K562 (cell line): ENCODE results near the gene TRIM14. TPM values are rescaled to one million over a fixed set of nuclear protein-coding genes. Genes with fewer than 3 reads are reported as not detected.
"Not testable (repeated sequence)": the region's sequence is repeated elsewhere in the genome, so short reads cannot be mapped to it uniquely, and the experiment has no call there.

Experiments
- ATAC-seq: fragments of 200-7000 bp; cut with Tn5 transposase; 3 replicates; pipeline ENCODE4 v1.9.1; 2020; ENCODE audit warnings: moderate library complexity
- BruUV-seq: library from RNA; stranded (reverse); fragments of 400-500 nt; replicated peaks from 2 replicates; lab custom pipeline; 2021; lab: Mats Ljungman, UMichigan
- CTCF ChIA-PET: fragments of 300-600 bp; formaldehyde crosslinking; extraction: SDS; loops from one replicate; lab custom pipeline; 2021; ENCODE audit warnings: low intra/inter-chr PET ratio; lab: Yijun Ruan, JAX
- POLR2A ChIA-PET: fragments of 300-600, 350-650 bp; sonication (Branson Sonifier 250); formaldehyde crosslinking; extraction: SDS; loops from one replicate; lab custom pipeline; 2021; ENCODE audit warnings: antibody characterized with exemption, inconsistent platforms; lab: Yijun Ruan, JAX
- DNase-seq, 4 experiments: peaks; one replicate each; pipeline versions ENCODE4 v3.0.0 to v3.0.0-alpha.2; 2011 to 2018; ENCODE audit warnings: low spot score in 3 of 4, mixed read lengths in 3 of 4; ENCODE audit errors: extremely low read depth in 1 of 4
- FAIRE-seq: peaks from 2 replicates; lab custom pipeline; 2011; peaks lifted over from hg19 to GRCh38; lab: Jason Lieb, UNC
- H2AFZ ChIP-seq: 2 replicates; pipeline ENCODE4 v1.6.0; 2011; ENCODE audit warnings: low read depth, low read length, control low read depth, inconsistent platforms
- H3K27ac ChIP-seq: fragments of 200-600 bp; 3 replicates; pipeline ENCODE4 v1.8.0; 2011; ENCODE audit warnings: low read depth, mild to moderate bottlenecking, control low read depth, inconsistent platforms, low read length, moderate library complexity, mixed read lengths; ENCODE audit errors: extremely low read depth
- H3K27me3 ChIP-seq, 2 experiments: fragments of 300-600 bp in 1 of 2; 2 replicates in 1 of 2; 3 replicates in 1 of 2; pipeline versions ENCODE4 v1.6.0 to v1.8.0; 2011; ENCODE audit warnings: inconsistent platforms in 2 of 2, low read length in 2 of 2, mild to moderate bottlenecking in 1 of 2, mixed read lengths in 1 of 2, moderate library complexity in 1 of 2; ENCODE audit not compliant: control insufficient read depth in 2 of 2, insufficient read depth in 2 of 2
- H3K36me3 ChIP-seq: fragments of 300-600 bp; 3 replicates; pipeline ENCODE4 v1.8.0; 2011; ENCODE audit warnings: mild to moderate bottlenecking, low read length, inconsistent platforms; ENCODE audit not compliant: control insufficient read depth, insufficient read depth
- H3K4me1 ChIP-seq, 2 experiments: fragments of 200-600 bp in 1 of 2; replicated peaks in 1 of 2; 2 replicates in 1 of 2; 3 replicates in 1 of 2; pipeline versions ENCODE4 v1.5.1 to v1.8.0; 2011; ENCODE audit warnings: inconsistent platforms in 2 of 2, low read length in 2 of 2, mild to moderate bottlenecking in 1 of 2, mixed read lengths in 1 of 2, moderate library complexity in 1 of 2; ENCODE audit not compliant: control insufficient read depth in 2 of 2, insufficient read depth in 2 of 2
- H3K4me2 ChIP-seq: 2 replicates; pipeline ENCODE4 v1.6.1; 2011; ENCODE audit warnings: low read length, control low read depth, inconsistent platforms, mixed read lengths; ENCODE audit not compliant: insufficient read depth
- H3K4me3 ChIP-seq: fragments of 200-600 bp; sonication (generic), shearing (Covaris generic); 2 replicates; pipeline ENCODE4 v1.5.1; 2016; ENCODE audit warnings: control low read depth, inconsistent platforms
- H3K79me2 ChIP-seq: fragments of 200-600 bp; 3 replicates; pipeline ENCODE4 v1.8.0; 2011; ENCODE audit warnings: low read length, inconsistent platforms; ENCODE audit not compliant: control insufficient read depth, insufficient read depth
- H3K9ac ChIP-seq, 2 experiments: 2 replicates each; pipeline versions ENCODE4 v1.6.0 to v1.6.1; 2011; ENCODE audit warnings: low read depth in 2 of 2, low read length in 2 of 2, control low read depth in 1 of 2, inconsistent platforms in 1 of 2, mild to moderate bottlenecking in 1 of 2, mixed read lengths in 1 of 2; ENCODE audit not compliant: insufficient read depth in 1 of 2
- H3K9me1 ChIP-seq: one replicate; pipeline ENCODE4 v1.6.0; 2011; ENCODE audit warnings: inconsistent platforms, mild to moderate bottlenecking, low read length, moderate library complexity; ENCODE audit not compliant: control insufficient read depth, insufficient read depth
- H3K9me3 ChIP-seq: replicated peaks from 2 replicates; pipeline ENCODE4 v1.5.1; 2011; ENCODE audit warnings: low read depth, low read length, inconsistent platforms; ENCODE audit not compliant: control insufficient read depth, insufficient read depth
- H4K20me1 ChIP-seq: replicated peaks from 2 replicates; pipeline ENCODE4 v1.6.1; 2011; ENCODE audit warnings: low read length, inconsistent platforms, mixed read lengths; ENCODE audit not compliant: control insufficient read depth, insufficient read depth
- BCLAF1 ChIP-seq, 2 experiments: fragments of 450-650 bp in 1 of 2; IDR thresholded peaks; 2 replicates each; pipeline ENCODE4 v1.6.1; 2011 to 2017; ENCODE audit warnings: low read depth in 2 of 2, antibody characterized with exemption in 1 of 2, borderline replicate concordance in 1 of 2, low read length in 1 of 2, mild to moderate bottlenecking in 1 of 2, mixed read lengths in 1 of 2; ENCODE audit not compliant: control insufficient read depth in 1 of 2
- CBX5 ChIP-seq: IDR thresholded peaks from 2 replicates; pipeline ENCODE4 v1.6.1; 2014; ENCODE audit warnings: low read depth, borderline replicate concordance
- CCAR2 ChIP-seq: fragments of 200-400 bp; formaldehyde crosslinking; IDR thresholded peaks from 2 replicates; pipeline ENCODE4 v1.6.1; 2017; ENCODE audit warnings: mild to moderate bottlenecking, low read depth, low read length
- ESRRA ChIP-seq: fragments of 450-650 bp; IDR thresholded peaks from 2 replicates; pipeline ENCODE4 v1.6.1; 2014; ENCODE audit warnings: low read depth, mild to moderate bottlenecking, moderate library complexity, borderline replicate concordance
- FOXA3 ChIP-seq, 2 experiments: fragments of 450-650 bp in 1 of 2; sonication (generic) in 1 of 2; formaldehyde crosslinking; IDR thresholded peaks in 1 of 2; conservative IDR thresholded peaks in 1 of 2; 2 replicates each; pipeline versions ENCODE4 v1.4.0 to v1.8.0; 2020 to 2022; ENCODE audit warnings: mild to moderate bottlenecking in 2 of 2, missing genetic modification reagents in 1 of 2
- KDM1A ChIP-seq, 2 experiments: fragments of 450-650 bp; IDR thresholded peaks; 2 replicates each; pipeline ENCODE4 v1.6.1; 2016; ENCODE audit warnings: mild to moderate bottlenecking in 2 of 2
- SMARCA5 ChIP-seq: fragments of 450-650 bp; IDR thresholded peaks from 2 replicates; pipeline ENCODE4 v1.6.1; 2016
- STAG1 ChIP-seq: sonication (generic); formaldehyde crosslinking; IDR thresholded peaks from 2 replicates; pipeline ENCODE4 v1.5.0; 2020; ENCODE audit warnings: missing genetic modification reagents, borderline replicate concordance
- ZFP36 ChIP-seq: fragments of 150-350 bp; IDR thresholded peaks from 2 replicates; pipeline ENCODE4 v1.6.1; 2018; ENCODE audit warnings: low read length, low read depth; ENCODE audit not compliant: partially characterized antibody
- ZNF121 ChIP-seq: sonication (generic); formaldehyde crosslinking; conservative IDR thresholded peaks from 2 replicates; pipeline ENCODE4 v1.8.0; 2022; ENCODE audit warnings: missing genetic modification reagents
- ZNF124 ChIP-seq: sonication (generic); formaldehyde crosslinking; IDR thresholded peaks from 2 replicates; pipeline ENCODE4 v1.8.1; 2022; ENCODE audit warnings: missing genetic modification reagents
- ZNF146 ChIP-seq: IDR thresholded peaks from one replicate; pipeline ENCODE4 v1.6.1; 2018; ENCODE audit warnings: missing compliant biosample characterization; ENCODE audit not compliant: unreplicated experiment
- ZNF347 ChIP-seq: fragments of 450-650 bp; formaldehyde crosslinking; IDR thresholded peaks from 2 replicates; pipeline ENCODE4 v1.4.0; 2020; ENCODE audit warnings: low read depth, mild to moderate bottlenecking, moderate library complexity
- WGBS: fragments of 100-300 bp; shearing (Covaris generic); methylation state at CpG from one replicate; pipeline ENCODE4 v1.1.6; 2016; ENCODE audit warnings: low coverage, mixed read lengths; ENCODE audit not compliant: insufficient coverage; ENCODE audit errors: missing lambda C conversion rate; 5-methylcytosine and 5-hydroxymethylcytosine counted together
- in situ Hi-C: fragments of 300-500 bp; cut with MboI; formaldehyde crosslinking; loops from 4 replicates; pipeline ENCODE4 v1.15.0; 2018; ENCODE audit warnings: inconsistent platforms, mixed read lengths
- intact Hi-C: fragments of 100-400 bp; cut with micrococcal nuclease; formaldehyde crosslinking; loops from 2 replicates; pipeline ENCODE4 v1.14.2; 2022
- polyA plus RNA-seq, 8 experiments: library from polyadenylated mRNA; depleted of rRNA in 4 of 8; stranded (reverse) in 5 of 8; unstranded in 3 of 8; fragments of >200 nt; fragmentation: Nextera tagmentation in 2 of 8; fragmentation: Illumina TruSeq in 1 of 8; extraction: Ambion mirVana in 2 of 8; extraction: Trizol in 1 of 8; gene quantifications; 2 replicates each; pipeline versions ENCODE4 v1.2.1 to v1.2.3, GENCODE V29; 2011 to 2014; ENCODE audit warnings: inconsistent platforms in 1 of 8, missing spikeins in 1 of 8
- total RNA-seq, 7 experiments: library from RNA; depleted of rRNA in 6 of 7; stranded (reverse); fragments of >200 nt in 6 of 7; fragmentation: Illumina TruSeq in 2 of 7; extraction: Trizol in 2 of 7; gene quantifications; 2 replicates each; pipeline versions ENCODE4 v1.2.1 to v1.2.3, GENCODE V29; 2011 to 2021; ENCODE audit warnings: low replicate concordance in 1 of 7

The TRIM14 gene
- total and polyA plus RNA-seq, 9 of the 15 experiments (the other 6 are each of a cell fraction or from before 2014, with no cell fraction given): 7.6 to 41.0 (median 17.9) TPM

GRCh38 chr9:98130060-98130459 is 11.0 kb upstream of the TRIM14 start:
- ATAC-seq, H3K27ac ChIP-seq, FAIRE-seq, H3K4me1 ChIP-seq, H3K27me3 ChIP-seq, DNase-seq, H3K9me1 ChIP-seq, H3K9me3 ChIP-seq, H4K20me1 ChIP-seq, in situ Hi-C loops, H2AFZ ChIP-seq, H3K9ac ChIP-seq, H3K4me2 ChIP-seq, BruUV-seq, intact Hi-C loops, H3K79me2 ChIP-seq, H3K4me3 ChIP-seq: not testable (repeated sequence)
- H3K36me3 ChIP-seq: peaks cover 78% of the 10 kb centered on the region; the same call in 2 of the 3 replicates
- ChIA-PET POLR2A (interaction anchor here (1.7 kb wide), 1 partner anchor 9 kb away, joined by 4 read pairs; no protein-coding TSS in a partner anchor), CTCF (interaction anchor here (0.6 kb wide), 1 partner anchor 102 kb away, joined by 3 read pairs; no protein-coding TSS in a partner anchor)
- WGBS: 94% methylated on average over 4 of the region's 4 CpGs
- peak; percentile 69 for TF ChIP-seq ZNF121

- in situ Hi-C loops (no loop called here), intact Hi-C loops (no loop called here)
- DNase-seq: peak in 1 of 4 experiments; percentile 21
- Histone ChIP-seq H3K9me3 (no peaks in the 10 kb centered on the region), H3K4me1 (no peaks in the 10 kb centered on the region; a peak in 1 of 5 replicates), H2AFZ (no peak overlapping the region), H3K4me3 (no peak overlapping the region), H3K27ac (no peak overlapping the region), H4K20me1 (no peaks in the 10 kb centered on the region), H3K9me1 (no peaks in the 10 kb centered on the region), H3K36me3 (peaks cover 79% of the 10 kb centered on the region; the same call in 2 of the 3 replicates), H3K27me3 (no peaks in the 10 kb centered on the region), H3K79me2 (no peaks in the 10 kb centered on the region), H3K4me2 (no peak overlapping the region), H3K9ac (peak overlapping the region in 1 of 2 experiments; percentile 6; a peak in 1 of 4 replicates)
- ChIA-PET POLR2A (interaction anchor here (0.6 kb wide), 1 partner anchor 10 kb away, joined by 4 read pairs; the partner anchor contains the start of gene TRIM14), CTCF (no interaction called here)
- peak; percentile 54 for FAIRE-seq
- peak; percentile 54 for ATAC-seq
- 63% methylated on average over 4 of the region's 10 CpGs for WGBS
- BruUV-seq: no TSS peak
- TF ChIP-seq CBX5 (no peak), SMARCA5 (peak; percentile 86; the same call in 1 of the 2 replicates), CCAR2 (no peak), BCLAF1 (IDR thresholded peaks at IDR 0.05; ENCODE audit: borderline replicate concordance in 1 of 2, control insufficient read depth in 1 of 2, low read depth in 2 of 2, low read length in 1 of 2) (no peak), FOXA3 (CRISPR knock-in tag; conservative IDR thresholded peaks at IDR 0.05 in 1 of 2, IDR thresholded peaks at IDR 0.05 in 1 of 2) (no peak), ZFP36 (peak; percentile 99), STAG1 (no peak), ZNF124 (CRISPR knock-in tag) (no peak), KDM1A (IDR thresholded peaks at IDR 0.05) (peak in 1 of 2 experiments; percentile 42; a peak in 1 of 4 replicates), ESRRA (peak; percentile 66; the same call in 1 of the 2 replicates), ZNF347 (CRISPR knock-in tag) (no peak), ZNF146 (CRISPR knock-in tag) (no peak)
Observed at GRCh38 chr9:98129451-98129881, 10.4 kb upstream of the TRIM14 start.
